Stimulated activated CD8-positive, alpha-beta memory T cell treated with anti-CD3 and anti-CD28 coated beads, Interleukin-15, amount 100 ng/mL, for 4 hours (primary cell): ENCODE results near the gene DHX15.
A peak's percentile ranks its signal among the peaks of the same experiment; 100 is the strongest.

ENCODE experiments used
- DNase-seq, 2 donors: peaks; one replicate each; pipeline ENCODE4 v3.0.0-alpha.2; 2020; ENCODE audit warnings: low read depth in 2 of 2

Gene DHX15

GRCh38 chr4:24584211-24584850, at the start of gene DHX15:
Gene DHX15, minus strand, starts transcription at chr4:24584554. Its CDS starts 161 bp downstream, at chr4:24584393.
- DNase-seq: peak; percentile 87 to 90

- DNase-seq: no peak
These were observed 47.7 kb upstream of the DHX15 start for GRCh38 chr4:24632011-24632410.

- DNase-seq: no peak
These were observed 46.6 kb upstream of the DHX15 start for GRCh38 chr4:24630937-24631336.

- no peak for DNase-seq
These were observed 40.7 kb upstream of the DHX15 start for GRCh38 chr4:24625091-24625490.

- DNase-seq: no peak
These were observed 40.0 kb upstream of the DHX15 start for GRCh38 chr4:24624381-24624780.

GRCh38 chr4:24622146-24622834, 37.9 kb upstream of the DHX15 start:
- DNase-seq: no peak

GRCh38 chr4:24615977-24616376, 31.6 kb upstream of the DHX15 start:
- no peak for DNase-seq

GRCh38 chr4:24614881-24615280, 30.5 kb upstream of the DHX15 start:
- no peak for DNase-seq

- DNase-seq: no peak
These were observed 29.1 kb upstream of the DHX15 start for GRCh38 chr4:24613502-24613901.

GRCh38 chr4:24611575-24611974, 27.2 kb upstream of the DHX15 start:
- DNase-seq: no peak

GRCh38 chr4:24607334-24607733, 23.0 kb upstream of the DHX15 start:
- no peak for DNase-seq

- DNase-seq: no peak
These were observed 20.9 kb upstream of the DHX15 start for GRCh38 chr4:24605216-24605615.

- no peak for DNase-seq
These were observed 20.3 kb upstream of the DHX15 start for GRCh38 chr4:24604558-24605214.

GRCh38 chr4:24603343-24603742, 19.0 kb upstream of the DHX15 start:
- DNase-seq: no peak

- DNase-seq: no peak
These were observed 16.8 kb upstream of the DHX15 start for GRCh38 chr4:24601121-24601520.

GRCh38 chr4:24599275-24599674, 14.9 kb upstream of the DHX15 start:
- DNase-seq: no peak

GRCh38 chr4:24598025-24598424, 13.7 kb upstream of the DHX15 start:
- no peak for DNase-seq

- no peak for DNase-seq
These were observed 11.3 kb upstream of the DHX15 start for GRCh38 chr4:24595659-24596058.

GRCh38 chr4:24594887-24595286, 10.5 kb upstream of the DHX15 start:
- DNase-seq: no peak

GRCh38 chr4:24589448-24589847, 5.1 kb upstream of the DHX15 start:
- DNase-seq: no peak

- DNase-seq: no peak
These were observed 4.0 kb upstream of the DHX15 start for GRCh38 chr4:24588216-24588954.

- peak; percentile 8 to 15 for DNase-seq
These were observed 723 bp downstream of the DHX15 start for GRCh38 chr4:24583451-24584210.
